Measurements from ENCODE around the gene MANSC4. TPM values are rescaled to one million over a fixed set of nuclear protein-coding genes. Genes with fewer than 3 reads are reported as not detected.

Gene MANSC4
- total RNA-seq, 2 experiments from 2014 or later: not detected

DNA sequence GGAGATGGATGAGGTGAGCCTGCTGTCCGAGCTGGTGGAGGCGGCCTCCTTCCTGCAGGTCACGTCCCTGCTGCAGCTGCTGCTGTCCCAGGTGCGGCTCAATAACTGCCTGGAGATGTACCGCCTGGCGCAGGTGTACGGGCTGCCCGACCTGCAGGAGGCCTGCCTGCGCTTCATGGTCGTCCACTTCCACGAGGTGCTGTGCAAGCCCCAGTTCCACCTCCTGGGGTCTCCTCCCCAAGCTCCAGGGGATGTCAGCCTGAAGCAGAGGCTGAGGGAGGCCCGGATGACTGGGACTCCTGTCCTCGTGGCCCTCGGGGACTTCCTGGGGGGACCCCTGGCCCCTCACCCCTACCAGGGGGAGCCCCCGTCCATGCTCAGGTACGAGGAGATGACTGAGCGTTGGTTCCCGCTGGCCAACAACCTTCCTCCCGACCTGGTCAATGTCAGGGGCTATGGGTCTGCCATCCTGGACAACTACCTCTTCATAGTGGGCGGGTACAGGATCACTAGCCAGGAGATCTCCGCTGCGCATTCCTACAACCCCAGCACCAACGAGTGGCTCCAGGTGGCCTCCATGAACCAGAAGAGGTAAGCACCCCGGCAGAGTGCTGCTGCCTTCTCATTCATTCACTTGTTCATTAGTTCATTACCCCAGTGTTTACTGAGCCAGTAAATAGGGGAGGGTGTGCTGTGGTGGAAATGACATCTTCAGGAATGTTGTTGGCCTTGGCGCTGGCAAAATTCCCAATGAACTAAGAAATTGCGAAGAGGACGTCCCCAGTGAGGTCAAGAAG lies 774 bp upstream of the MANSC4 start:
- H4K20me1 ChIP-seq (ENCODE audit: insufficient read depth, low read length): no peaks in the 10 kb centered on the region
- ChIA-PET CTCF (ENCODE audit: unreplicated experiment) (interaction anchor here (0.6 kb wide), 1 partner anchor 13 kb away, joined by 3 read pairs; no protein-coding TSS in a partner anchor), POLR2A (interaction anchor here (0.6 to 1.5 kb wide), 6 partner anchors 8 to 82 kb away, joined by 3 to 6 read pairs (median 3); no protein-coding TSS in a partner anchor)
- peak overlapping the region; percentile 77 for H3K4me3 ChIP-seq (ENCODE audit: low read depth, low read length, poor library complexity, severe bottlenecking)
- peak; percentile 71 for DNase-seq (ENCODE audit: low spot score)
- H2AFZ ChIP-seq (ENCODE audit: low read length): peak overlapping the region; percentile 96; the same call in 1 of the 2 replicates
- peak overlapping the region; percentile 83 for H3K4me2 ChIP-seq (ENCODE audit: low read length)
- H3K79me2 ChIP-seq (ENCODE audit: insufficient read depth, low read depth, low read length): peaks cover 29% of the 10 kb centered on the region; the same call in 1 of the 2 replicates
- H3K9me3 ChIP-seq (ENCODE audit: low read length): no peaks in the 10 kb centered on the region
- peaks cover 10% of the 10 kb centered on the region; the same call in 1 of the 2 replicates for H3K36me3 ChIP-seq (ENCODE audit: insufficient read depth, low read length)
- no peaks in the 10 kb centered on the region for H3K9me2 ChIP-seq (ENCODE audit: insufficient read depth, low read length)
- H3K27ac ChIP-seq (ENCODE audit: low read depth, low read length, poor library complexity, severe bottlenecking): peak overlapping the region; percentile 58
- intact Hi-C loops (cut with micrococcal nuclease; ENCODE audit: unreplicated experiment): loop anchor here (2.0 kb wide), 1 partner anchor 70 kb away; the partner anchor contains the start of gene MRPS35
- no TSS peak for BruUV-seq (replicated peaks)
- no peak for TF ChIP-seq EZH2phosphoT487 (IDR thresholded peaks at IDR 0.05; ENCODE audit: borderline replicate concordance, low read depth, low read length)
- TF ChIP-seq, protein P1, sequence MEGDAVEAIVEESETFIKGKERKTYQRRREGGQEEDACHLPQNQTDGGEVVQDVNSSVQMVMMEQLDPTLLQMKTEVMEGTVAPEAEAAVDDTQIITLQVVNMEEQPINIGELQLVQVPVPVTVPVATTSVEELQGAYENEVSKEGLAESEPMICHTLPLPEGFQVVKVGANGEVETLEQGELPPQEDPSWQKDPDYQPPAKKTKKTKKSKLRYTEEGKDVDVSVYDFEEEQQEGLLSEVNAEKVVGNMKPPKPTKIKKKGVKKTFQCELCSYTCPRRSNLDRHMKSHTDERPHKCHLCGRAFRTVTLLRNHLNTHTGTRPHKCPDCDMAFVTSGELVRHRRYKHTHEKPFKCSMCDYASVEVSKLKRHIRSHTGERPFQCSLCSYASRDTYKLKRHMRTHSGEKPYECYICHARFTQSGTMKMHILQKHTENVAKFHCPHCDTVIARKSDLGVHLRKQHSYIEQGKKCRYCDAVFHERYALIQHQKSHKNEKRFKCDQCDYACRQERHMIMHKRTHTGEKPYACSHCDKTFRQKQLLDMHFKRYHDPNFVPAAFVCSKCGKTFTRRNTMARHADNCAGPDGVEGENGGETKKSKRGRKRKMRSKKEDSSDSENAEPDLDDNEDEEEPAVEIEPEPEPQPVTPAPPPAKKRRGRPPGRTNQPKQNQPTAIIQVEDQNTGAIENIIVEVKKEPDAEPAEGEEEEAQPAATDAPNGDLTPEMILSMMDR (conservative IDR thresholded peaks at IDR 0.05; ENCODE audit: low read length): no peak
- H3K4me1 ChIP-seq (ENCODE audit: insufficient read depth, low read length, poor library complexity, severe bottlenecking): peaks cover 24% of the 10 kb centered on the region

DNA sequence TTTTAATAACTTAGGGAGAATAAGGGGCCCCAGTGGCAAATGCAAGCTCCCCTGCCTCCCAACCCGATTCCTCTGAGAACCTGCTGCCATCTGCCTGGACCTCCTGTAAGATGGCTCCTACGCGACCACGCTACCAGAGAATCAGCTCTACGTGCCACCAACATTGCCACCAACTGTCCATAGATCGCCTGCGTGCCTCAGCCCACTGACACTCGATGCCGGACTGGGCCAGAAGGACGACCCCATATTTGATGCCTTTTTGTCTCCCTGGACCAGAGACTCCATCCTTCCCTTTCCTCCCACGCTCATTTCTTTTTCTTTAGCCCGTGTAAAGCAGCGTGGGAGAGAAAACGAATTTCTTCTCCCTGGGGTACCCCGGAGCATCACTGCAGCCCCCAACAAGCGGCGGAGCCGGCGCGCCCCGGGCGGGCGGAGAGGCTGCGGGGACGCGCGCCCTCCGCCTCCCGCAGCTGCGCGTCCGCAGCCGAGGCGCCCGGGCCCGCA lies 568 bp downstream of the MANSC4 start:
- peaks cover 19% of the 10 kb centered on the region; the same call in 1 of the 2 replicates for H3K79me2 ChIP-seq (ENCODE audit: insufficient read depth, low read depth, low read length)
- peak; percentile 50 for DNase-seq (ENCODE audit: low spot score)
- TF ChIP-seq EZH2phosphoT487 (IDR thresholded peaks at IDR 0.05; ENCODE audit: borderline replicate concordance, low read depth, low read length): no peak
- TF ChIP-seq, protein P1 (conservative IDR thresholded peaks at IDR 0.05; ENCODE audit: low read length): no peak
- BruUV-seq (replicated peaks): no TSS peak
- POLR2A ChIA-PET: interaction anchor here (0.6 to 2.1 kb wide), 5 partner anchors 9 to 50 kb away, joined by 3 to 9 read pairs (median 3); no protein-coding TSS in a partner anchor
- CTCF ChIA-PET (ENCODE audit: unreplicated experiment): interaction anchor here (0.6 kb wide), 1 partner anchor 1269 kb away, joined by 3 read pairs; no protein-coding TSS in a partner anchor
- H3K36me3 ChIP-seq (ENCODE audit: insufficient read depth, low read length): peaks cover 10% of the 10 kb centered on the region; the same call in 1 of the 2 replicates
- no peaks in the 10 kb centered on the region for H3K9me2 ChIP-seq (ENCODE audit: insufficient read depth, low read length)
- H2AFZ ChIP-seq (ENCODE audit: low read length): peak overlapping the region; percentile 96
- H3K4me2 ChIP-seq (ENCODE audit: low read length): peak overlapping the region; percentile 83
- peak overlapping the region; percentile 58 for H3K27ac ChIP-seq (ENCODE audit: low read depth, low read length, poor library complexity, severe bottlenecking)
- H4K20me1 ChIP-seq (ENCODE audit: insufficient read depth, low read length): no peaks in the 10 kb centered on the region
- no peaks in the 10 kb centered on the region for H3K9me3 ChIP-seq (ENCODE audit: low read length)
- H3K4me1 ChIP-seq (ENCODE audit: insufficient read depth, low read length, poor library complexity, severe bottlenecking): peaks cover 24% of the 10 kb centered on the region
- H3K4me3 ChIP-seq (ENCODE audit: low read depth, low read length, poor library complexity, severe bottlenecking): peak overlapping the region; percentile 77
- intact Hi-C loops (cut with micrococcal nuclease; ENCODE audit: unreplicated experiment): no loop called here

Data from OCI-LY7 (cell line).